ENCODE data around the gene CMSS1.

The CMSS1 gene

DNA sequence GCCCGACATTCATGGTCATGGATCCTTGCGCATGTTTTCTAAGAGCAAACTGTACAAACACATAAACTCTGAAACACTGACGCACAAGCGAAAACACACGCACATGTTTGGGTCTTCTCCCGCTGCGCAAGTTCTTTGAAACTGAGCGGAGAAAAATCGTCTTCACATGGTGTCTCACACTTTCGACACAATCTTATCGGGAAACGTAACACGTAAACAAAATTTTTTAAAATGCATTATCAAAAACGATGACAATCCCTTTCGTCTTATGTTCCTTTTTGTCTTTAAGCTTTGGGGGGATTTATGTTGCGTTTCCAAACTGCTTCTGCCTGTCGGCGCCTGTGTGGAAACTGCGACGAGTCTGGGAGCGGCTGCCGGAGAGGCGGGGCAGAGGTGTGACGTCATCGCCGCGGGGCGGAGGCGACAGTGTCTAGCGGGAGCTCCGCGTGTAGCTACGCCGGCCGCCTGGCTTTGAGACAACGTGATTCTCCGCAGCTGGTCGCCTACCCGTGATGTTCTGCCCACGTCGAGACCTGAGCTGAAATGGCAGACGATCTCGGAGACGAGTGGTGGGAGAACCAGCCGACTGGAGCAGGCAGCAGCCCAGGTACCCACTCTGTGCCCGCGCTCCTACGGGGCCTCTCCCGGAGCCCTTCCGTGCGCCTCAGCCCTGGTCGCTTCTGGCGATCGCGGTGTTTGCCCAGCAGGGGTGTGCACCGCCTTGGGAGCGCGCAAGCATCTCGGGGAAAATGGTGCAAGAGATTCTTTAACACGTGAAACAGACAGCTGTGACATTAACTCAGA is at the start of gene CMSS1:
CMSS1 (plus strand) TSS at position 426 of the 804 bp plus-strand sequence.
- intact Hi-C loops (cut with DNase I) = no loop called here
- DNase-seq = peak; percentile 88 to 99 (median 94)

DNA sequence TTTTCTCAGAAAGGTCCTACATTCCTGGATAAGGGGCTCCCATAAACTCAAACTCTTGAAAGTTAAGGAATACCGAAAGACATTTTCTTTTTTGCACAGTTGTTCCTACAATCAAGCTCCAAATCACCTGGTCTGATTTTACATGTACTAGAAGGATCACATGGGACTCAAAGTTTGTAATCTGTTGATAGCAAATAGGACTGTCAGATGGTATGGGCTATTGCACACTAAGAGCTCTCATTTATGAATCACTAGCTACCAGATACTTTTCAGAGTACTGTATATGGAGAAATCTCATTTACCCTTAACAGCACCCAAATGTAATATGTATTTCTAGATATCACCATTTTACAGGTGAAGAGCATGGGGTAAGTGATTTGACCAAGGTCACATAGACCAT is 49.5 kb upstream of the CMSS1 start:
- intact Hi-C loops (cut with DNase I) = no loop called here
- DNase-seq = no peak

DNA sequence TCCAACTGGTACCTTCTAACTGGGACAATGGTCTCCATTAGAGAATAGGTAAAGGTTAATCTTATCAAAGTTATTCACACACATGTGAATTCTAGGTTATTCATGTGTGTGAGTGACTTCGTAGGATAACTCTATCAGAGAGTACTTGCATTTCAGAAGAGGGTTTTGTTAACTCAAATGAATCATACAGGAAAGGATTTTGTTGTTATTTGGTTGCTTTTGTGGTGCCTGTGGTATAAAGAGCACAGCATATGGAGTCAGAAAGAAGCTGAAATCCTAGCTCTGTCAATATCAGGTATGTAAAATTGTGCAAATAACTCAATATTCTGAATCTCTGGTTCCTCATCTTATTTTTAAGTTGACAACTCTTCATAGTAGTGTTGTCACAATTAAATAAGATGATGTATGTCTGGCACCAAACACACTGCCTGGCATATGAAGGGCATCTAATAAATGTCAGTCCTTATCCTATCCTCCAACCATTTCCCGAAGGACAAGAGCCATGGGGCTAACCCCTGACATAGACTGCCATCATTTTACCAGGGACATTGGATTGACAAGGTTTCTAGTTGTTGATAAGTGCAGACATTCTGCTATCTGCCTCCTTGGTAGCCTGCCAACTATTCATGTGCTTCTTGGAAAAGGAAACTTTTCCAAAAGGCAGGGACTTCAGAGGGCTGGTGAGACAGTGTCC is 48.7 kb upstream of the CMSS1 start:
- intact Hi-C loops (cut with DNase I) = no loop called here
- no peak for DNase-seq

DNA sequence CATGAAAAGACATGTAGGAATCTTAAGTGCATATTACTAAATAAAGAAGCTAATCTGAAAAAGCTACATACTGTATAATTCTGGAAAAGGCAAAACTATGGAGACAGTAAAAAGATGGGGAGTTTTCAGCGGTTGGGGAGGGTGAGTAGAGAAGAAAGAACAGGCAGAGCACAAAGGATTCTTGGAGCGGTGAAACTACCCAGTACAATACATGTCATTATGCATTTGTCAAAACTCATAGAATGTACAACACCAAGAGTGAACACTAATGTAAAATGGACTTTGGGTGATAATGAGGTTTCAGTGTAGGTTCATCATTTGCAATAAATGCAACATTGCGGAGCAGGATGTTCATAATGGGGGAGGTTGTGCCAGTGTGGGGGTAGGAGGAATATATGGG is 45.5 kb upstream of the CMSS1 start:
- intact Hi-C loops (cut with DNase I) = no loop called here
- DNase-seq = no peak

DNA sequence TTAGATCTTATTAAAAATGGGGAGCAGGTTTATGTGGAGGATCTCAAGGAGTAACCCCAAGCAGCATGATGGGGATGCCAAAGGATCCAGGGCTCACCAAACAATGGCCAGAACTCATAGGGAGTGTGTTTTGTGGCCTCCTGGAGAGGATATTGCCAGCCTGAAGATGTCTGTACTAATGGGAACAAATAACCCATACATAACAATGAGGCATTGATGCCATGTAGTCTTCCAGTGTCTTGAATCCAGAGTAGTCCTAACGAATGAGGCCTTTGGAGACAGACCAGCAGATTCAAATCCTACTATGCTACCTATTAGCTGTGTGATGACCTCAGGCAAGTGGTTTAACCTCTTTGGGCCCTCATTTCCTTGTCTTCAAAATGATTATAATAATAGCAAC is 45.0 kb upstream of the CMSS1 start:
- intact Hi-C loops (cut with DNase I) = no loop called here

DNA sequence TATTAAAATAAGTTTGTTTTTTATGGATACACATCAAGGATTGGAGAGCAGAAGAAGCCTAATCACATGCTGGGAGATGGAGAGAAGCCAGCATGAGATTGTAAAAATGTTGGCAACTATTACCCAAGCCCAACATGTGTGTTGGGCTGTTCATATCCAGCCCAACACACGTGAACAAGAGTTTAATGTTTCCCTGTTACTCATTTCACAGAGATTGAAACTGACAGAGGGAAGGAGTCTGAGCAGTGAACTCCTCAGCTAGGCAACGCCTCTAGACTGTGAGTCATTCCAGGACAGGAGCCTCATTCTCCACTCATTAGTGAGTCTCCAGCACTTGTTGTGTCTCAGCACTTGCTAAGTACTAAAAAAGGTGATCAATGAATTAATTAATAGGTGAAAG is 43.2 kb upstream of the CMSS1 start:
- intact Hi-C loops (cut with DNase I) = no loop called here

More for the DNA sequence above, 45.0 kb upstream of the CMSS1 start:
- no peak for DNase-seq

DNA sequence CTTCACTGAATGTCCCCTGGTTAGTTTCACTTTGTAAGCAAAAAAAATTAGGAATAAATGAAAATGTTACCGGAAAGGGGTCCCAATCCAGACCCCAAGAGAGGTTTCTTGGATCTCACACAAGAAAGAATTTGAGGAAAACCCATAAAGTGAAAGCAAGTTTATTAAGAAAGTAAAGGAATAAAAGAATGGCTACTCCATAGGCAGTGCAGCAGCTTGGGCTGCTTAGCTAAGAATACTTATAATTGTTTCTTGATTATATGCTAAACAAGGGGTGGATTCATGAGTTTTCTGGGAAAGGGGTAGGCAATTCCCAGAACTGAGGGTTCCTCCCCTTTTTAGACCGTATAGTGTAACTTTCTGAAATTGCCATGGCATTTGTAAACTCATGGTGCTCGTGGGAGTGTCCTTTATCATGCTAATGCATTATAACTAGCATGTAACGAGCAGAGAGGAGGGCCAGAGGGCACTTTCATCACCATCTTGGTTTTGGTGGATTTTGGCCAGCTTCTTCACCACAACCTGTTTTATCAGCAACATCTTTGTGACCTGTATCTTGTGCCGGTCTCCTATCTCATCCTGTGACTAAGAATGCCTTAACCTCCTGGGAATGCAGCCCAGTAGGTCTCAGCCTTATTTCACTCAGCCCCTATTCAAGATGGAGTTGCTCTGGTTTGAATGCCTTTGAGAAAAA is 41.0 kb upstream of the CMSS1 start:
- DNase-seq = no peak
- intact Hi-C loops (cut with DNase I) = no loop called here

More for the DNA sequence above, 43.2 kb upstream of the CMSS1 start:
- no peak for DNase-seq

DNA sequence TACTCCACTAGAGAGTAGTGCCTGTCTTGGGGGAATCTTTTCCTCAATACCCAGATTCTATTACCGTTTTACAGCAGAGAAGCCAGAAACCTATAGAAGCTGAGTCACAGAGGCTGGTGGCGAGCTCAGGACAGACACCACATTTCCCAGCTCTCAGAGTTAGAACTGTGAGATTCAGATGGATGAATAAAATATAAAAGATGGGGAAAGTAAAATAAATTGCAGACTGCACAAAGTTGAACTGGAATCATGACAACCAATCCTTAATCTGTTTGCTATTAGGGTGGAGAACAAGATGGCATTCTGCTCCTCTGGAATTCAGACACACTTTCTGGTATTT is 40.5 kb upstream of the CMSS1 start:
- intact Hi-C loops (cut with DNase I) = no loop called here

DNA sequence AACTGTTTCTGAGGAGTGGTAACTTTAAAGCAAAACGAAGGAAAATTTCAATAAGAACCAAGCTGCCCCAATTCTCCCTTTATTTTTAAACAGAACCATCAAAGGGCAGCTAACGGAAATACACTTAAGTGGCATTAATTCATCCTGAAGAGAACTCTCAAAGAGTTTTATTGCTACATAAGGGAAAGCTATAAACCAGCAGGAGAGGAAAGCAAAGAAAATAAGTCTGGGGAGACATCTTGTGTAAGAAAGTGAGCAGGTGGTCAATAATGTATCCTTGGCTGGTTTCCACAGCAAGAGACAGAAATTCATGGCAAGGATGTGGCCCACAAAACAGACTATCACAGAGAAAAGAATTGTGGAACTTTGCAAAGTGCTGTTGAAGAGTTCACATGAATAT is 40.0 kb upstream of the CMSS1 start:
- DNase-seq = no peak
- intact Hi-C loops (cut with DNase I) = no loop called here

More for the DNA sequence above, 40.5 kb upstream of the CMSS1 start:
- no peak for DNase-seq

DNA sequence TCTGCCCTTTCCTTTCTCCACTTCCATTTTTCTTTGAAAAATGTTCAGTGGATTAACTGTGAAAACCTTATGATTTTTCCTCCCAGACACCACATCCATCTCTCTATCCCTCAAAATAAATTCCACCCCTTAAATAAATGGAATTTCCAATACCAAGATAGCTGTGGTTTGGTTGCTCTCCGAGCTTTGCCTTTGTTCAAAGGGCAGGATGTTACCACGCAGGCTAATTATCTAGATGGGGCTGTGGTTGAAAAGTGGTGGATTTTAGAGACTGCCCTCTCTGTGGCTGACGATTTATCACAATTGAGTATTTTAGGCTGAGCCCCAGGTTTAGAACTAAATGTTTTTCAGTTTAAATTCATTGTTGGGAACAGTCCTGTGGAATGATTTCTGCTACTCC is 36.9 kb upstream of the CMSS1 start:
- no peak for DNase-seq
- intact Hi-C loops (cut with DNase I) = no loop called here

DNA sequence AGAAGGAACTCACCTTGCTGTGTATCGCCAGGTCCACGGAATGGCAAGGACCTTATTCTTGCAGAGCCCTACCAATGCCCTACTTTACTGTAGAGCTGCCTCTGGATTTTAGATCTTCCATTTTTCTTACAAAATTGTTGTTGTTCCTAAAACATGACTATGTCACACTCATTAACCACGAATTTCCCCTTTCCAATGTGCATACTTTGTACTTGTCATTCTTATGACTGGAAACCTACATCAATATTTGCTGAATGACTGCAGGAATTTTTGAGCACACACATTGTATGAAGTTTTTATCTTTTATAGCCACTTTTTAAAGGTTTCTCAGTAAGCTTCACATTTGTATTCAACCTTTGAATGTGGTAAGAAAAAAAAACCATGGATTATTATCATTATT is 35.9 kb upstream of the CMSS1 start:
- no peak for DNase-seq
- intact Hi-C loops (cut with DNase I) = no loop called here

DNA sequence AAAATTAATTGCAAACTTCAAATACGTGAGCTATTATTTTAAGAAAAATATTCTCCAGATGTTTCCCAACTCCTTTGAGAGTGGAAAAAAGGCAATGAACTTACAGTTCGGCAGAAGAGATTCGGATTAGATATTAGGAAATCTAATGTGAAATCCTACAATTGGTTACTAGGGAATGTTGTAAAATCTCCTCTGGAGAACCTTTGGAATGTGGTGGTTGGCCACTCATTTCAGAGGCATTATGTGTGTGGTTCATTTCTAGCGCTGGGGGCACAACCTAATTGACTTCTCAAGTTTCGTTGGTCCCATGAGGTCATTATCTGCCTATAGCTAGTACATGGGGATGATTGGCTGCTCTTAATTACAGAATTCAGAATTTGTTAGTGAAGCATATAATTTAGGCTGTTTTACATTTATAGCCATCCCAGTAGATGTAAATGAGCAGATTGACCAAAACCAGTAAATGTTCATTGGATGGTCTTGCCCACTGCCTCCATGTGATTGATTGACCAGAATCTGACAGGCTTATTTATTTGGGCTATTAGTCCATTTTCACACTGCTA is 34.6 kb upstream of the CMSS1 start:
- DNase-seq = no peak
- intact Hi-C loops (cut with DNase I) = no loop called here

DNA sequence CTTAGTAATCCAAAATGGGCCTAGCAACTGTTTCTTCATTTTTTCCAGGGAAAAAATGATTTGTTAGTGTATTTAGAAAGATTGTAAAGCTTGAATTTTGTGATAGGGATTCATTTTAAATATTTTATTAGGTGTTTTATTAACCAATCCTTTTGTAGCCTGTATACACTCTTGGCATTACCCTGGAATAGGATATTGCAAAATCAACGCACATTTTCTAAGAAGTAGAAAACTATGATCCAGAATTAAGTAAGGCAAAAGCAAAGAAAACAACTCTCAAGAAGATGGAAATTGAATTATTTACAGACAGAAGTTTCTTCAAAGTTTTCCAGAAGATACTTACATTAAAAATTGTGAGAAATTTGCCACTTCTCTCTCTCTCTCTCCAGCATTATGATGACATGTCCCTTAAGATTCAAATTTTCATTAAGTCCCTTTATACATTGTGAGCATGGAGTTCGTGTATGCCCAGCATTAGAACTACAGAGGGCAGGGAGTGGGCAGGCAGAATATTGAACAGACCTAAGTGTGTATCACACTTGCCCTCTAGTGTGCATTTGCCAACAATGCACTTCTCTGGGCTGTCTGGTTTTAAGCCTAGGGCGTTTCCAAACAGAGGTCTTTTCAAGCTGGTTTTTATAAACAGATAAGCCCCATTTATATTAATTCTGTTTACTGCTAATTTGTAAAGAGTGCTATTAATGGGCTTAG is 28.5 kb upstream of the CMSS1 start:
- peak in 1 of 10 donors; percentile 3 for DNase-seq
- intact Hi-C loops (cut with DNase I) = no loop called here

DNA sequence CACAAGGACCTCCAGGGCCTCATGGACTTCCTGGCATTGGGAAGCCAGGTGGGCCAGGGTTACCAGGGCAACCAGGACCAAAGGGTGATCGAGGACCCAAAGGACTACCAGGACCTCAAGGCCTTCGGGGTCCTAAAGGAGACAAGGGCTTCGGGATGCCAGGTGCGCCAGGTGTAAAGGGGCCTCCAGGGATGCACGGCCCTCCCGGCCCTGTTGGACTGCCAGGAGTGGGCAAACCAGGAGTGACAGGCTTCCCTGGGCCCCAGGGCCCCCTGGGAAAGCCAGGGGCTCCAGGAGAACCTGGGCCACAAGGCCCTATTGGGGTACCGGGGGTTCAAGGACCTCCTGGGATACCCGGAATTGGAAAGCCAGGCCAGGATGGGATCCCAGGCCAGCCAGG is 23.2 kb upstream of the CMSS1 start:
- peak in 1 of 10 donors; percentile 74 for DNase-seq
- intact Hi-C loops (cut with DNase I) = no loop called here

DNA sequence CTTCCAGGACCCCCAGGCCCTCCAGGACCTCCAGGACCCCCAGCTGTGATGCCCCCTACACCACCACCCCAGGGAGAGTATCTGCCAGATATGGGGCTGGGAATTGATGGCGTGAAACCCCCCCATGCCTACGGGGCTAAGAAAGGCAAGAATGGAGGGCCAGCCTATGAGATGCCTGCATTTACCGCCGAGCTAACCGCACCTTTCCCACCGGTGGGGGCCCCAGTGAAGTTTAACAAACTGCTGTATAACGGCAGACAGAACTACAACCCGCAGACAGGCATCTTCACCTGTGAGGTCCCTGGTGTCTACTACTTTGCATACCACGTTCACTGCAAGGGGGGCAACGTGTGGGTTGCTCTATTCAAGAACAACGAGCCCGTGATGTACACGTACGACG is 22.1 kb upstream of the CMSS1 start:
- intact Hi-C loops (cut with DNase I) = no loop called here
- peak in 1 of 10 donors; percentile 27 for DNase-seq

DNA sequence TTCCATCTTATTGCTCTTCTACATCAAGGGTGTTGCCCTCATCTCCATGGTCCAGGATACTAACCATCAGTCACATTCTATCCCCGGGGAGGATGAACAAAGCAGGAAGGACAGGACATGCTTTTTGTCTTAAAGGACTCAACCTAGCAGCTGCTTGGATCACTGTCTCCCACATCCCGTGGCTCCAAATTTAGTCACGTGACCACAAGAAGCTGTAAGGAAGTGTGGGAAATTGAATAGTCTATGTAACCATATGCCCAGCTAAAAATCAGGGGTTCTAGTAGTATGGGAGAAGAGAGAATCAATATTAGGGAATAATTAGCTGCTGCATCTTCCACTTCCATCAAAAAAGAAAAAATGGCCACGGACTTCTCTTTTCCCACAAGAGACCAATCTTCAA is 18.2 kb upstream of the CMSS1 start:
- no peak for DNase-seq
- intact Hi-C loops (cut with DNase I) = no loop called here

DNA sequence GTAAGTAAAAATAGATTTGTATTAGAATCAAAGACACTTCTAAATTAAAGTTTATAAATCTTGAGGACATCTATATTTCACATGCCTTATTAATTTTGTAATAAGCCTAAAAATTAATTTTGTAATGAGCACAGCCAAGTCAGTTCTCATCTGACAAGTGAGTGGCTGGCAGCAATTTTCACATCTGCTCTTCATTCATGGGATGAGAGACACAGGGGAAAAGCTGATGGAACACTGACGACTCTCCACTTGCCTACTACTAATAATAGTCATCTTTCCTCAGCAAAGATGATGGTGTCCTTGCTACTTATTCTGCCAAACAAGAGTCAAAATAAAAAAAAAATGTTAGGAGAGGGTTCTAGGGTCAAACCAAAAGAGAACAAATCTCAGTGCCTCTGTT is 14.4 kb upstream of the CMSS1 start:
- intact Hi-C loops (cut with DNase I) = no loop called here
- DNase-seq = no peak

DNA sequence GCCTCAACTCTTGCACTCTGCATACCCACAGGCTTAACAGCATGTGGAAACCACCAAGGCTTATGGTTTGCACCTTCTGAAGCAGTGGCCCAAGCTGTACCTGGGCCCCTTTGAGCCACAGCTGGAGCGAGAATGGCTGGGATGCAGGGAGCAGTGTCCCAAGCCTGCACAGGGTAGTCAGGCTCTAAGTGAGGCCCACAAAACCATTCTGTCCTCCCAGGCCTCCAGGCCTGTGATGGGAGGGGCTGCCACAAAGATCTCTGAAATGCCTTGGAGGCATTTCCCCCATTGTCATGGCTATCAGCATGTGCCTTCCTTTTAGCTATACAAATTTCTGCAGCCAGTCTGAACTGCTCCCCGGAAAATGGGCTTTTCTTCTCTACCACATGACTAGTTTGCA is 12.5 kb upstream of the CMSS1 start:
- no peak for DNase-seq
- intact Hi-C loops (cut with DNase I) = no loop called here

DNA sequence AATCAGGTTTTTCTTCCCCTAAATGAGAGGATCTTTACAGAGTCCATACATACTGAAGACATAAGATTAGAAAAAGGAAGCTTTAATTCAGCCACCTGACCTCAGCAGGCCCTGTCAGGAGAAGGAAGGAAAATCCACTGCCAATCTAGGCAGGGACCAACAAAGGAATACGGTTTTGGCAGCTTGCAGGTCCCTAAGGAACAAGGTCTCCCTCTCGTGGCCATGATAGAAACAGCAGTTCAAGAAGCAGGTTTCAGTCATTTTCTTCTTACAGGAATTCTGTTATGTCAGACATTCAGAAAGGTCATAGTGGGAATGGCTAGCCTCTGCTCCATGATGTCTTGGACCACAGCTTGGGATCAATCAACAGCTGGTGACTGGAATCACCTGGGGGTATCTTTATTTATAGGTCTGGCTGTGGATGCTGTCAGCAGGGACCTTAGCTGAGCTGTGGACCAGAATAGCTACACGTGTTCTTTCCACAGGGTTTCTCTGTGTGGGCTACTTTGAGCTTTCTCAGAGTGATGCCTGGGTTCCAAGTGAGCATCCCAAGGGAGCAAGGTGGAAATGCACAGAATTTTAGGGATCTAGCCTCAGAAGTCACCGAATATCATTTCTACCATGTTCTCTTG is 9.4 kb upstream of the CMSS1 start:
- intact Hi-C loops (cut with DNase I) = no loop called here

DNA sequence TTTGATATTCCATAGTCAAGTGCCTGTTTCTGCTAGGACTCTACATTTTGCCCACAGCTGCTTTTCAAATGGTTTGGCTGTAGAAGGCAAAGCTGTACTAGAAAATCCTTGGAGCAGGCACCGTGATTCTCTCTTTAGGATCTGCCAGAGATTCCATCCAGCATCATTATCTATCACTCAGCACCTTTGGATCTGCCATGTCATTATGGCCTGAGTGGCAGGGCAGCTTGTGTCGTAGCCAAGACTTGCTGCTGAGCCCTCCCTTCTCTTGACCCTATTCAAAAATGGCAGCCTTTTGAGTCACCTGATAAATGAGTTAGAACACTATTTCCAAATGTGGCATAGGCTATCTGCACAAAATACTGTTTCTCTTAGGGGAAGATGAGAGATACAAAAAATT is 8.1 kb upstream of the CMSS1 start:
- intact Hi-C loops (cut with DNase I) = no loop called here
- no peak for DNase-seq

More for the DNA sequence above, 9.4 kb upstream of the CMSS1 start:
- DNase-seq = no peak

Data from posterior cingulate gyrus (tissue), 11 donors.